NCI-H2196 (cell line): Measurements from ENCODE around the gene MAP1B.
"Not testable (repeated sequence)": the region's sequence is repeated elsewhere in the genome, so short reads cannot be mapped to it uniquely, and the experiment has no call there.

Experiments
- DNase-seq: peaks from one replicate; lab custom pipeline; 2025; ENCODE audit not compliant: unreplicated experiment; lab: John Stamatoyannopoulos, UW

The MAP1B gene

GRCh38 chr5:72160329-72160728, 53.1 kb downstream of the MAP1B start:
- DNase-seq: no peak

GRCh38 chr5:72160959-72161358, 53.7 kb downstream of the MAP1B start:
- DNase-seq: no peak

- DNase-seq: no peak
Measured at GRCh38 chr5:72161951-72162350, 54.7 kb downstream of the MAP1B start.

- no peak for DNase-seq
Measured at GRCh38 chr5:72163349-72163983, 56.2 kb downstream of the MAP1B start.

- no peak for DNase-seq
Measured at GRCh38 chr5:72166070-72166979, 59.0 kb downstream of the MAP1B start.

- DNase-seq: no peak
Measured at GRCh38 chr5:72167257-72167656, 60.0 kb downstream of the MAP1B start.

GRCh38 chr5:72167804-72168203, 60.5 kb downstream of the MAP1B start:
- no peak for DNase-seq

- no peak for DNase-seq
Measured at GRCh38 chr5:72170101-72170500, 62.8 kb downstream of the MAP1B start.

GRCh38 chr5:72171181-72171580, 63.9 kb downstream of the MAP1B start:
- not testable (repeated sequence) for DNase-seq

- DNase-seq: no peak
Measured at GRCh38 chr5:72171667-72172066, 64.4 kb downstream of the MAP1B start.

GRCh38 chr5:72172786-72173185, 65.5 kb downstream of the MAP1B start:
- DNase-seq: no peak

- no peak for DNase-seq
Measured at GRCh38 chr5:72177538-72177937, 70.3 kb downstream of the MAP1B start.

- DNase-seq: no peak
Measured at GRCh38 chr5:72179028-72179815, 71.9 kb downstream of the MAP1B start.

- DNase-seq: no peak
Measured at GRCh38 chr5:72179816-72180440, 72.7 kb downstream of the MAP1B start.

- DNase-seq: no peak
Measured at GRCh38 chr5:72180925-72181324, 73.7 kb downstream of the MAP1B start.

GRCh38 chr5:72182686-72183085, 75.4 kb downstream of the MAP1B start:
- DNase-seq: no peak

- DNase-seq: no peak
Measured at GRCh38 chr5:72183101-72183520, 75.8 kb downstream of the MAP1B start.

- no peak for DNase-seq
Measured at GRCh38 chr5:72184408-72184807, 77.1 kb downstream of the MAP1B start.

- DNase-seq: no peak
Measured at GRCh38 chr5:72185496-72186329, 78.4 kb downstream of the MAP1B start.

GRCh38 chr5:72187388-72188075, 80.3 kb downstream of the MAP1B start:
- DNase-seq: no peak
